K562 (cell line): ENCODE data around the gene AMPD3. TPM values are rescaled to one million over a fixed set of nuclear protein-coding genes. Genes with fewer than 3 reads are reported as not detected.

Source experiments
- ATAC-seq: fragments of 200-7000 bp; cut with Tn5 transposase; 3 replicates; pipeline ENCODE4 v1.9.1; 2020; ENCODE audit warnings: moderate library complexity
- BruUV-seq: library from RNA; stranded (reverse); fragments of 400-500 nt; replicated peaks from 2 replicates; lab custom pipeline; 2021; lab: Mats Ljungman, UMichigan
- CTCF ChIA-PET: fragments of 300-600 bp; formaldehyde crosslinking; extraction: SDS; loops from one replicate; lab custom pipeline; 2021; ENCODE audit warnings: low intra/inter-chr PET ratio; lab: Yijun Ruan, JAX
- POLR2A ChIA-PET: fragments of 300-600, 350-650 bp; sonication (Branson Sonifier 250); formaldehyde crosslinking; extraction: SDS; loops from one replicate; lab custom pipeline; 2021; ENCODE audit warnings: antibody characterized with exemption, inconsistent platforms; lab: Yijun Ruan, JAX
- DNase-seq, 4 experiments: peaks; one replicate each; pipeline versions ENCODE4 v3.0.0 to v3.0.0-alpha.2; 2011 to 2018; ENCODE audit warnings: low spot score in 3 of 4, mixed read lengths in 3 of 4; ENCODE audit errors: extremely low read depth in 1 of 4
- FAIRE-seq: peaks from 2 replicates; lab custom pipeline; 2011; peaks lifted over from hg19 to GRCh38; lab: Jason Lieb, UNC
- H2AFZ ChIP-seq: 2 replicates; pipeline ENCODE4 v1.6.0; 2011; ENCODE audit warnings: low read depth, low read length, control low read depth, inconsistent platforms
- H3K27ac ChIP-seq: fragments of 200-600 bp; 3 replicates; pipeline ENCODE4 v1.8.0; 2011; ENCODE audit warnings: low read depth, mild to moderate bottlenecking, control low read depth, inconsistent platforms, low read length, moderate library complexity, mixed read lengths; ENCODE audit errors: extremely low read depth
- H3K27me3 ChIP-seq, 2 experiments: fragments of 300-600 bp in 1 of 2; 2 replicates in 1 of 2; 3 replicates in 1 of 2; pipeline versions ENCODE4 v1.6.0 to v1.8.0; 2011; ENCODE audit warnings: inconsistent platforms in 2 of 2, low read length in 2 of 2, mild to moderate bottlenecking in 1 of 2, mixed read lengths in 1 of 2, moderate library complexity in 1 of 2; ENCODE audit not compliant: control insufficient read depth in 2 of 2, insufficient read depth in 2 of 2
- H3K36me3 ChIP-seq: fragments of 300-600 bp; 3 replicates; pipeline ENCODE4 v1.8.0; 2011; ENCODE audit warnings: mild to moderate bottlenecking, low read length, inconsistent platforms; ENCODE audit not compliant: control insufficient read depth, insufficient read depth
- H3K4me1 ChIP-seq, 2 experiments: fragments of 200-600 bp in 1 of 2; replicated peaks in 1 of 2; 2 replicates in 1 of 2; 3 replicates in 1 of 2; pipeline versions ENCODE4 v1.5.1 to v1.8.0; 2011; ENCODE audit warnings: inconsistent platforms in 2 of 2, low read length in 2 of 2, mild to moderate bottlenecking in 1 of 2, mixed read lengths in 1 of 2, moderate library complexity in 1 of 2; ENCODE audit not compliant: control insufficient read depth in 2 of 2, insufficient read depth in 2 of 2
- H3K4me2 ChIP-seq: 2 replicates; pipeline ENCODE4 v1.6.1; 2011; ENCODE audit warnings: low read length, control low read depth, inconsistent platforms, mixed read lengths; ENCODE audit not compliant: insufficient read depth
- H3K4me3 ChIP-seq: fragments of 200-600 bp; sonication (generic), shearing (Covaris generic); 2 replicates; pipeline ENCODE4 v1.5.1; 2016; ENCODE audit warnings: control low read depth, inconsistent platforms
- H3K79me2 ChIP-seq: fragments of 200-600 bp; 3 replicates; pipeline ENCODE4 v1.8.0; 2011; ENCODE audit warnings: low read length, inconsistent platforms; ENCODE audit not compliant: control insufficient read depth, insufficient read depth
- H3K9ac ChIP-seq, 2 experiments: 2 replicates each; pipeline versions ENCODE4 v1.6.0 to v1.6.1; 2011; ENCODE audit warnings: low read depth in 2 of 2, low read length in 2 of 2, control low read depth in 1 of 2, inconsistent platforms in 1 of 2, mild to moderate bottlenecking in 1 of 2, mixed read lengths in 1 of 2; ENCODE audit not compliant: insufficient read depth in 1 of 2
- H3K9me1 ChIP-seq: one replicate; pipeline ENCODE4 v1.6.0; 2011; ENCODE audit warnings: inconsistent platforms, mild to moderate bottlenecking, low read length, moderate library complexity; ENCODE audit not compliant: control insufficient read depth, insufficient read depth
- H3K9me3 ChIP-seq: replicated peaks from 2 replicates; pipeline ENCODE4 v1.5.1; 2011; ENCODE audit warnings: low read depth, low read length, inconsistent platforms; ENCODE audit not compliant: control insufficient read depth, insufficient read depth
- H4K20me1 ChIP-seq: replicated peaks from 2 replicates; pipeline ENCODE4 v1.6.1; 2011; ENCODE audit warnings: low read length, inconsistent platforms, mixed read lengths; ENCODE audit not compliant: control insufficient read depth, insufficient read depth
- CBFA2T2 ChIP-seq: fragments of 450-650 bp; conservative IDR thresholded peaks from 2 replicates; pipeline ENCODE4 v1.6.1; 2017; ENCODE audit warnings: mild to moderate bottlenecking
- CBFA2T3 ChIP-seq: fragments of 450-650 bp; IDR thresholded peaks from 2 replicates; pipeline ENCODE4 v1.6.1; 2017
- KDM1A ChIP-seq, 2 experiments: fragments of 450-650 bp; IDR thresholded peaks; 2 replicates each; pipeline ENCODE4 v1.6.1; 2016; ENCODE audit warnings: mild to moderate bottlenecking in 2 of 2
- NONO ChIP-seq, 2 experiments: fragments of 200-400 bp in 1 of 2; fragments of 450-650 bp in 1 of 2; formaldehyde crosslinking in 1 of 2; IDR thresholded peaks; 2 replicates each; pipeline ENCODE4 v1.6.1; 2017; ENCODE audit warnings: low read depth in 2 of 2, mild to moderate bottlenecking in 2 of 2, moderate library complexity in 2 of 2, low read length in 1 of 2
- PRDM10 ChIP-seq: fragments of 450-650 bp; IDR thresholded peaks from 2 replicates; pipeline ENCODE4 v1.6.1; 2018; ENCODE audit not compliant: partially characterized antibody
- TAL1 ChIP-seq: fragments of 450-650 bp; IDR thresholded peaks from 2 replicates; pipeline ENCODE4 v1.6.1; 2016; ENCODE audit warnings: mild to moderate bottlenecking
- TCF3 ChIP-seq: sonication (generic); formaldehyde crosslinking; IDR thresholded peaks from 2 replicates; pipeline ENCODE4 v1.4.0; 2020; ENCODE audit warnings: mild to moderate bottlenecking, missing genetic modification reagents
- TFAM ChIP-seq: fragments of 250-450 bp; sonication (Bioruptor Pico); conservative IDR thresholded peaks from 2 replicates; pipeline ENCODE4 v1.5.0; 2021; ENCODE audit warnings: mild to moderate bottlenecking, moderate library complexity
- ZBED1 ChIP-seq: IDR thresholded peaks from 2 replicates; pipeline ENCODE4 v1.6.1; 2014
- WGBS: fragments of 100-300 bp; shearing (Covaris generic); methylation state at CpG from one replicate; pipeline ENCODE4 v1.1.6; 2016; ENCODE audit warnings: low coverage, mixed read lengths; ENCODE audit not compliant: insufficient coverage; ENCODE audit errors: missing lambda C conversion rate; 5-methylcytosine and 5-hydroxymethylcytosine counted together
- in situ Hi-C: fragments of 300-500 bp; cut with MboI; formaldehyde crosslinking; loops from 4 replicates; pipeline ENCODE4 v1.15.0; 2018; ENCODE audit warnings: inconsistent platforms, mixed read lengths
- intact Hi-C: fragments of 100-400 bp; cut with micrococcal nuclease; formaldehyde crosslinking; loops from 2 replicates; pipeline ENCODE4 v1.14.2; 2022
- polyA plus RNA-seq, 8 experiments: library from polyadenylated mRNA; depleted of rRNA in 4 of 8; stranded (reverse) in 5 of 8; unstranded in 3 of 8; fragments of >200 nt; fragmentation: Nextera tagmentation in 2 of 8; fragmentation: Illumina TruSeq in 1 of 8; extraction: Ambion mirVana in 2 of 8; extraction: Trizol in 1 of 8; gene quantifications; 2 replicates each; pipeline versions ENCODE4 v1.2.1 to v1.2.3, GENCODE V29; 2011 to 2014; ENCODE audit warnings: inconsistent platforms in 1 of 8, missing spikeins in 1 of 8
- total RNA-seq, 7 experiments: library from RNA; depleted of rRNA in 6 of 7; stranded (reverse); fragments of >200 nt in 6 of 7; fragmentation: Illumina TruSeq in 2 of 7; extraction: Trizol in 2 of 7; gene quantifications; 2 replicates each; pipeline versions ENCODE4 v1.2.1 to v1.2.3, GENCODE V29; 2011 to 2021; ENCODE audit warnings: low replicate concordance in 1 of 7
- TF ChIP-seq, protein P1 (sequence below), 2 experiments: fragments of 450-650 bp in 1 of 2; sonication (generic) in 1 of 2; formaldehyde crosslinking in 1 of 2; IDR thresholded peaks in 1 of 2; conservative IDR thresholded peaks in 1 of 2; 2 replicates each; pipeline versions ENCODE4 v1.6.1 to v1.8.1; 2016 to 2023; ENCODE audit warnings: mild to moderate bottlenecking in 2 of 2, moderate library complexity in 2 of 2, inconsistent platforms in 1 of 2, missing genetic modification reagents in 1 of 2

Gene AMPD3
- total and polyA plus RNA-seq, 9 of the 15 experiments (the other 6 are each of a cell fraction or from before 2014, with no cell fraction given), result 4.4 to 23.6 (median 11.2) TPM

DNA sequence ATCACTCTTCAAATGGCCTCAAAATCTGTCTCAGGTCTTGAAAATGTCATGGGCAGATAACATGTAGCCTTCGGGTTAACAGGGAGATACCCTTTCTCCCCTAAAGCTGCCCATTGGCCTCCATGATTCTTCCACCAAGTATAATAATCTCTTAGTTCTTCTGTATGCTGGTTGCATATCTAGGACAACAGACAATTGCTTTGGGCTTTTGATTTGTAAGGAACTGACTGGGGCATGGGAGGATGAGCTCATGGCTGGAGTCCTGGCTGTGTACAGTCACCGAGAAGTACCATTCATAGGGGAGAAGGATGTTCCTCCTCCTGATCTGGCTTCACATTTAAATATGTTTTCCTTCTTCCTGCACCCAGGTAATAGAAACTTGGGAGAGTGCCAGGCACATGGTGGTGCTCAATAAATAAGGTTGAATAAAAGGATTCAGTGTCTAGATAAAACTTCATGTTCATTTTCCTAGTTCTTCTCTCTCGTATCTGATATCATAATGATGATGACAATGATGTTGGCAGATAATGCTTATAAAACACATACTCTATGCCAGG lies 2.8 kb upstream of the AMPD3 start:
- ATAC-seq (no peak), FAIRE-seq (no peak)
- Histone ChIP-seq H3K79me2 (peaks cover 14% of the 10 kb centered on the region), H3K36me3 (no peaks in the 10 kb centered on the region), H3K27ac (no peak overlapping the region), H2AFZ (0 out of 2 replicates have a peak overlapping the region, but pooled peaks have one; percentile 1), H4K20me1 (no peaks in the 10 kb centered on the region), H3K4me3 (no peak overlapping the region)
- no TSS peak for BruUV-seq
- intact Hi-C loops, result no loop called here
- in situ Hi-C loops, result no loop called here
- ChIA-PET CTCF (no interaction called here), POLR2A (interaction anchor here (0.6 kb wide), 1 partner anchor 88 kb away, joined by 3 read pairs; no protein-coding TSS in a partner anchor)
- WGBS, result 60% methylated on average over 3 of the region's 3 CpGs
- peak; percentile 53; the same call in 1 of the 2 replicates for TF ChIP-seq TCF3 (CRISPR knock-in tag)
- TF ChIP-seq TFAM (CRISPR knock-in tag), result no peak
- TF ChIP-seq ZBED1, result no peak
- peak; percentile 32; the same call in 1 of the 2 replicates for TF ChIP-seq CBFA2T2
- TF ChIP-seq PRDM10, result no peak
- TF ChIP-seq TAL1, result 0 out of 2 replicates have a peak, but pooled peaks have one; percentile 13
- peak; percentile 57; the same call in 1 of the 2 replicates for TF ChIP-seq CBFA2T3
- TF ChIP-seq, protein P1, sequence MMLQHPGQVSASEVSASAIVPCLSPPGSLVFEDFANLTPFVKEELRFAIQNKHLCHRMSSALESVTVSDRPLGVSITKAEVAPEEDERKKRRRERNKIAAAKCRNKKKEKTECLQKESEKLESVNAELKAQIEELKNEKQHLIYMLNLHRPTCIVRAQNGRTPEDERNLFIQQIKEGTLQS (IDR thresholded peaks at IDR 0.05), result peak; percentile 34; the same call in 1 of the 2 replicates
- TF ChIP-seq, protein P1 (CRISPR knock-in tag; conservative IDR thresholded peaks at IDR 0.05), result no peak
- TF ChIP-seq NONO (IDR thresholded peaks at IDR 0.05; ENCODE audit: low read depth in 2 of 2, low read length in 1 of 2), result no peak
- TF ChIP-seq KDM1A (IDR thresholded peaks at IDR 0.05), result peak; percentile 23 to 25; a peak in 1 of 4 replicates
- TF ChIP-seq, all 486 proteins: peak for 6
- DNase-seq, result no peak
- H3K4me2 ChIP-seq, result no peak overlapping the region
- H3K9me3 ChIP-seq, result no peaks in the 10 kb centered on the region
- H3K9me1 ChIP-seq, result no peaks in the 10 kb centered on the region
- no peak overlapping the region for H3K9ac ChIP-seq
- peaks cover 18 to 20% of the 10 kb centered on the region in 2 experiments for H3K4me1 ChIP-seq
- no peaks in the 10 kb centered on the region for H3K27me3 ChIP-seq
